Measurements from ENCODE around the gene ZFPM1. TPM values are rescaled to one million over a fixed set of nuclear protein-coding genes. Genes with fewer than 3 reads are reported as not detected.

ZFPM1 gene
- total RNA-seq, 3 donors from 2014 or later, result 0.32 to 2.9 (median 2.3) TPM

GRCh38 chr16:88531931-88532433, 78.9 kb downstream of the ZFPM1 start:
- Histone ChIP-seq H3K9me3 (no peaks in the 10 kb centered on the region), H3K27ac (no peak overlapping the region), H3K4me3 (no peak overlapping the region), H3K27me3 (no peaks in the 10 kb centered on the region), H3K36me3 (no peaks in the 10 kb centered on the region), H3K4me1 (peaks cover 7 to 8% of the 10 kb centered on the region in 2 donors)
- intact Hi-C loops (cut with DNase I; ENCODE audit: low total_unique reads), result loop anchor here (1.0 kb wide), 1 partner anchor 26 kb away; no protein-coding TSS in a partner anchor
- DNase-seq (ENCODE audit: low spot score in 2 of 2), result no peak
- no peak for TF ChIP-seq POLR2AphosphoS5 (IDR thresholded peaks at IDR 0.05)
- TF ChIP-seq POLR2A (IDR thresholded peaks at IDR 0.05), result no peak
- TF ChIP-seq CTCF (IDR thresholded peaks at IDR 0.05), result no peak

GRCh38 chr16:88532434-88533241, 79.6 kb downstream of the ZFPM1 start:
- Histone ChIP-seq H3K4me3 (peak overlapping the region; percentile 43 to 99 (median 73)), H3K4me1 (peaks cover 7 to 8% of the 10 kb centered on the region in 2 donors), H3K27me3 (no peaks in the 10 kb centered on the region), H3K9me3 (no peaks in the 10 kb centered on the region), H3K36me3 (no peaks in the 10 kb centered on the region), H3K27ac (peak overlapping the region in 1 of 2 donors; percentile 96)
- TF ChIP-seq POLR2A (IDR thresholded peaks at IDR 0.05), result no peak
- no peak for TF ChIP-seq CTCF (IDR thresholded peaks at IDR 0.05)
- TF ChIP-seq POLR2AphosphoS5 (IDR thresholded peaks at IDR 0.05), result no peak
- DNase-seq (ENCODE audit: low spot score in 2 of 2), result no peak
- intact Hi-C loops (cut with DNase I; ENCODE audit: low total_unique reads), result no loop called here

GRCh38 chr16:88533381-88533917, 80.4 kb downstream of the ZFPM1 start:
- H3K4me3 ChIP-seq, result peak overlapping the region; percentile 43 to 99 (median 73)
- peak overlapping the region in 1 of 2 donors; percentile 96 for H3K27ac ChIP-seq
- no peaks in the 10 kb centered on the region for H3K36me3 ChIP-seq
- peaks cover 0 to 7% of the 10 kb centered on the region in 2 donors for H3K27me3 ChIP-seq
- intact Hi-C loops (cut with DNase I; ENCODE audit: low total_unique reads), result no loop called here
- H3K9me3 ChIP-seq, result no peaks in the 10 kb centered on the region
- DNase-seq (ENCODE audit: low spot score in 2 of 2), result no peak
- H3K4me1 ChIP-seq, result peaks cover 7 to 8% of the 10 kb centered on the region in 2 donors
- no peak for TF ChIP-seq POLR2AphosphoS5 (IDR thresholded peaks at IDR 0.05)
- TF ChIP-seq POLR2A (IDR thresholded peaks at IDR 0.05), result no peak
- no peak for TF ChIP-seq CTCF (IDR thresholded peaks at IDR 0.05)

- H3K4me3 ChIP-seq, result peak overlapping the region; percentile 69 to 99 (median 73)
- H3K27ac ChIP-seq, result peak overlapping the region; percentile 75 to 96
- peaks cover 0 to 13% of the 10 kb centered on the region in 2 donors for H3K27me3 ChIP-seq
- H3K36me3 ChIP-seq, result no peaks in the 10 kb centered on the region
- peak; percentile 50 to 74 for DNase-seq (ENCODE audit: low spot score in 2 of 2)
- intact Hi-C loops (cut with DNase I; ENCODE audit: low total_unique reads), result no loop called here
- H3K9me3 ChIP-seq, result no peaks in the 10 kb centered on the region
- H3K4me1 ChIP-seq, result peaks cover 7 to 8% of the 10 kb centered on the region in 2 donors
- TF ChIP-seq POLR2AphosphoS5 (IDR thresholded peaks at IDR 0.05), result no peak
- no peak for TF ChIP-seq POLR2A (IDR thresholded peaks at IDR 0.05)
- TF ChIP-seq CTCF (IDR thresholded peaks at IDR 0.05), result no peak
Measured at GRCh38 chr16:88533932-88534637, 81.0 kb downstream of the ZFPM1 start.
